Heart right ventricle (tissue), 16 donors: ENCODE data around the gene MRPS12. TPM values are rescaled to one million over a fixed set of nuclear protein-coding genes. Genes with fewer than 3 reads are reported as not detected.

Experiments
- ATAC-seq, 8 donors: fragments of 200-7000 bp; cut with Tn5 transposase; one replicate each; pipeline ENCODE4 v1.9.1; 2020; ENCODE audit warnings: mild to moderate bottlenecking in 8 of 8, moderate library complexity in 8 of 8, moderate number of reproducible peaks in 1 of 8
- DNase-seq, 2 donors: peaks; one replicate each; pipeline ENCODE4 v3.0.0-alpha.2; 2020
- H3K27ac ChIP-seq, 10 donors: fragments of 200-600 bp; sonication (generic) in 2 of 10; one replicate each; pipeline versions ENCODE4 v1.5.0 to v1.8.0; 2020 to 2022; ENCODE audit warnings: mild to moderate bottlenecking in 3 of 10
- H3K27me3 ChIP-seq, 7 donors: fragments of 200-600 bp; one replicate each; pipeline ENCODE4 v1.8.0; 2021 to 2022; ENCODE audit warnings: mild to moderate bottlenecking in 2 of 7
- H3K36me3 ChIP-seq, 9 donors: fragments of 200-600 bp; sonication (generic) in 1 of 9; one replicate each; pipeline versions ENCODE4 v1.5.0 to v1.8.0; 2020 to 2022; ENCODE audit warnings: mild to moderate bottlenecking in 2 of 9
- H3K4me1 ChIP-seq, 9 donors: fragments of 200-600 bp; sonication (generic) in 1 of 9; one replicate each; pipeline versions ENCODE4 v1.5.0 to v1.8.0; 2020 to 2022; ENCODE audit warnings: mild to moderate bottlenecking in 4 of 9
- H3K4me3 ChIP-seq, 10 donors: fragments of 200-600 bp; sonication (generic) in 2 of 10; one replicate each; pipeline versions ENCODE4 v1.5.0 to v1.8.0; 2020 to 2022; ENCODE audit warnings: mild to moderate bottlenecking in 7 of 10, moderate library complexity in 2 of 10
- H3K9me3 ChIP-seq, 11 donors: fragments of 200-600 bp in 10 of 11; sonication (generic) in 2 of 11; one replicate each; pipeline versions ENCODE4 v1.5.0 to v1.8.0; 2013 to 2022; ENCODE audit warnings: mild to moderate bottlenecking in 2 of 11, control low read depth in 1 of 11, moderate library complexity in 1 of 11
- CTCF ChIP-seq, 9 donors: fragments of 200-600 bp; sonication (generic) in 2 of 9; IDR thresholded peaks; one replicate each; pipeline versions ENCODE4 v1.5.0 to v1.8.0; 2021 to 2022; ENCODE audit warnings: antibody characterized with exemption in 9 of 9, mild to moderate bottlenecking in 5 of 9, moderate library complexity in 1 of 9
- WGBS, 2 donors: extraction: QIAGEN DNeasy Blood & Tissue Kit; methylation state at CpG; one replicate each; pipeline ENCODE4 v1.1.7; 2013; ENCODE audit warnings: inconsistent platforms in 1 of 2; 5-methylcytosine and 5-hydroxymethylcytosine counted together
- intact Hi-C, 10 donors: fragments of 100-400 bp; cut with DNase I; formaldehyde crosslinking; loops; one replicate each; pipeline versions ENCODE4 v1.11.1 to v1.14.2; 2022
- polyA plus RNA-seq, 2 donors: library from polyadenylated mRNA; stranded (reverse); fragments of 200-250 nt; gene quantifications; one replicate each; pipeline ENCODE4 v1.2.3, GENCODE V29; 2013
- total RNA-seq, 10 donors: library from RNA; stranded (reverse); fragmentation: NEBNext Ultra II Directional in 3 of 10; extraction: Animal tissue kit (Norgen Biotek cat#: 25700) in 3 of 10; gene quantifications; one replicate each; pipeline versions ENCODE4 v1.2.1 to v1.2.4, GENCODE V29; 2021 to 2023
- donor health status: Arrhythmogenic right ventricular cardiomyopathy.
- donor health status: ischemic (EF 13 %, LVEDD 7.1; RV severe dilation, severe dysfunction).
- donor health status: healthy with polysubstance abuse.
- donor health status: DM: no; HTN: yes; CAD: no.
- donor health status: DM: no; HTN: no; CAD: no.
- donor health status: ischemic (EF 25% LVEDD 6.9; RV normal size, moderate dysfunction).
- donor health status: ischemic (EF 25% LVEDD 5.7; RV mildly dilated, moderate dysfunction).
- donor health status: healthy.
- donor health status: DM: yes; HTN: yes; CAD: no.
- donor health status: Ischemic cardiomyopathy.
- donor health status: ischemic (EF 35%, LVEDD 5.7; RV mildly dilated, moderate dysfunction).
- donor health status: nonischemic (EF 11% LVEDD 7.7; RV severe dilation, severe dysfunction).
- donor health status: DM: yes; HTN: yes; CAD: no.
- donor health status: PGD.
- donor health status: ischemic (EF 29% LVEDD 5.4; RV normal size, mild dysfunction).
- donor health status: nonischemic (EF 23%, LVEDD 6.1; RV moderate dilation, normal function).

Gene MRPS12
- total and polyA plus RNA-seq, 12 donors = 39.7 to 122 (median 54.1) TPM

GRCh38 chr19:38919837-38920601 is 10.7 kb upstream of the MRPS12 start:
- WGBS, 2 donors = 62 to 63% methylated on average over 21 of the region's 21 CpGs
- no peak for TF ChIP-seq CTCF (IDR thresholded peaks at IDR 0.05)
- Histone ChIP-seq H3K4me1 (no peaks in the 10 kb centered on the region), H3K27ac (no peak overlapping the region), H3K36me3 (peaks cover 0 to 37% (median 10%) of the 10 kb centered on the region in 9 donors), H3K27me3 (no peaks in the 10 kb centered on the region), H3K9me3 (no peaks in the 10 kb centered on the region), H3K4me3 (no peak overlapping the region)
- DNase-seq (no peak), ATAC-seq (no peak)
- intact Hi-C loops = loop anchor here in 3 of 10 donors (10.0 kb wide), 5 partner anchors 185 to 525 kb away; partner anchors contain the start of gene ACTN4 (in 1 of the 3)

- Histone ChIP-seq H3K4me1 (no peaks in the 10 kb centered on the region), H3K27ac (no peak overlapping the region), H3K36me3 (peaks cover 0 to 40% (median 17%) of the 10 kb centered on the region in 9 donors), H3K9me3 (no peaks in the 10 kb centered on the region), H3K4me3 (no peak overlapping the region), H3K27me3 (no peaks in the 10 kb centered on the region)
- ATAC-seq (no peak), DNase-seq (no peak)
- WGBS, 2 donors = 68 to 69% methylated on average over 14 of the region's 14 CpGs
- intact Hi-C loops = loop anchor here in 3 of 10 donors (10.0 kb wide), 5 partner anchors 186 to 526 kb away; partner anchors contain the start of gene ACTN4 (in 1 of the 3)
- no peak for TF ChIP-seq CTCF (IDR thresholded peaks at IDR 0.05)
Measured at GRCh38 chr19:38920602-38921419, 9.9 kb upstream of the MRPS12 start.

- WGBS, 2 donors = 92 to 96% methylated on average over 20 of the region's 20 CpGs
- peaks cover 0 to 46% (median 17%) of the 10 kb centered on the region in 9 donors for H3K36me3 ChIP-seq
- no peak for DNase-seq
Measured at GRCh38 chr19:38921420-38922274, 9.1 kb upstream of the MRPS12 start.

More at GRCh38 chr19:38921420-38922274, 9.1 kb upstream of the MRPS12 start:
- Histone ChIP-seq H3K4me3 (no peak overlapping the region), H3K27ac (no peak overlapping the region), H3K4me1 (no peaks in the 10 kb centered on the region), H3K27me3 (no peaks in the 10 kb centered on the region), H3K9me3 (no peaks in the 10 kb centered on the region)
- ATAC-seq = peak in 1 of 8 donors; percentile 4
- intact Hi-C loops = loop anchor here in 3 of 10 donors (10.0 kb wide), 5 partner anchors 187 to 527 kb away; partner anchors contain the start of gene ACTN4 (in 1 of the 3)
- TF ChIP-seq CTCF (IDR thresholded peaks at IDR 0.05) = no peak
